ENCODE data around the gene RAB38. TPM values are rescaled to one million over a fixed set of nuclear protein-coding genes. Genes with fewer than 3 reads are reported as not detected.

The RAB38 gene
- total RNA-seq, 1 donor from 2014 or later = 24.1 TPM

- Histone ChIP-seq H3K4me1 (no peaks in the 10 kb centered on the region), H3K36me3 (no peaks in the 10 kb centered on the region), H3K27me3 (no peaks in the 10 kb centered on the region), H3K4me3 (no peak overlapping the region), H3K27ac (no peak overlapping the region), H3K9me3 (no peaks in the 10 kb centered on the region)
- DNase-seq (ENCODE audit: extremely low spot score in 2 of 2) = no peak
- no peak for TF ChIP-seq POLR2A (IDR thresholded peaks at IDR 0.05)
- TF ChIP-seq, protein P1, sequence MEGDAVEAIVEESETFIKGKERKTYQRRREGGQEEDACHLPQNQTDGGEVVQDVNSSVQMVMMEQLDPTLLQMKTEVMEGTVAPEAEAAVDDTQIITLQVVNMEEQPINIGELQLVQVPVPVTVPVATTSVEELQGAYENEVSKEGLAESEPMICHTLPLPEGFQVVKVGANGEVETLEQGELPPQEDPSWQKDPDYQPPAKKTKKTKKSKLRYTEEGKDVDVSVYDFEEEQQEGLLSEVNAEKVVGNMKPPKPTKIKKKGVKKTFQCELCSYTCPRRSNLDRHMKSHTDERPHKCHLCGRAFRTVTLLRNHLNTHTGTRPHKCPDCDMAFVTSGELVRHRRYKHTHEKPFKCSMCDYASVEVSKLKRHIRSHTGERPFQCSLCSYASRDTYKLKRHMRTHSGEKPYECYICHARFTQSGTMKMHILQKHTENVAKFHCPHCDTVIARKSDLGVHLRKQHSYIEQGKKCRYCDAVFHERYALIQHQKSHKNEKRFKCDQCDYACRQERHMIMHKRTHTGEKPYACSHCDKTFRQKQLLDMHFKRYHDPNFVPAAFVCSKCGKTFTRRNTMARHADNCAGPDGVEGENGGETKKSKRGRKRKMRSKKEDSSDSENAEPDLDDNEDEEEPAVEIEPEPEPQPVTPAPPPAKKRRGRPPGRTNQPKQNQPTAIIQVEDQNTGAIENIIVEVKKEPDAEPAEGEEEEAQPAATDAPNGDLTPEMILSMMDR (IDR thresholded peaks at IDR 0.05) = no peak
- TF ChIP-seq POLR2AphosphoS5 (IDR thresholded peaks at IDR 0.05; ENCODE audit: insufficient read depth in 1 of 2, low read depth in 1 of 2) = no peak
- intact Hi-C loops (cut with DNase I) = no loop called here
Measured at GRCh38 chr11:88066090-88066489, 109.2 kb downstream of the RAB38 start.

GRCh38 chr11:88064097-88064705 is 111.0 kb downstream of the RAB38 start:
- Histone ChIP-seq H3K9me3 (no peaks in the 10 kb centered on the region), H3K27ac (no peak overlapping the region), H3K36me3 (no peaks in the 10 kb centered on the region), H3K4me1 (no peaks in the 10 kb centered on the region), H3K4me3 (no peak overlapping the region), H3K27me3 (no peaks in the 10 kb centered on the region)
- intact Hi-C loops (cut with DNase I) = no loop called here
- DNase-seq (ENCODE audit: extremely low spot score in 2 of 2) = no peak
- TF ChIP-seq POLR2A (IDR thresholded peaks at IDR 0.05) (no peak), POLR2AphosphoS5 (IDR thresholded peaks at IDR 0.05; ENCODE audit: insufficient read depth in 1 of 2, low read depth in 1 of 2) (no peak)
- TF ChIP-seq, protein P1 (IDR thresholded peaks at IDR 0.05) = no peak

Small RNA genes within 50 kb of the gene (microRNA-seq; reads per million reads assigned to microRNA genes)
- 1.4 reads per million for gene MIR3166 (ENCODE audit: borderline number of aligned reads, borderline replicate concordance)

Small RNA genes within 50 kb of the gene (small RNA-seq; reads per million reads assigned to genes)
- gene MIR3166 (not detected), gene RF00019 (not detected)

Other genes with a start within 250 kb of the RAB38 start
- 84.7 TPM for gene CTSC, start 162.3 kb upstream of the RAB38 start, total RNA-seq

All from vagina (tissue), 2 donors.